Stimulated activated CD4-positive, alpha-beta T cell treated with anti-CD3 and anti-CD28 coated beads, Interleukin-1b, Interleukin-23, amount 100 ng/mL, for 24 hours (primary cell): ENCODE results near the gene GPATCH2.
A peak's percentile ranks its signal among the peaks of the same experiment; 100 is the strongest.
"Not testable (repeated sequence)": the region's sequence is repeated elsewhere in the genome, so short reads cannot be mapped to it uniquely, and the experiment has no call there.

Experiments
- DNase-seq, 4 experiments: peaks; one replicate each; pipeline ENCODE4 v3.0.0-alpha.2; 2020; ENCODE audit warnings: low read depth in 4 of 4, low spot score in 1 of 4

Gene GPATCH2

GRCh38 chr1:217526636-217527035 is 104.3 kb downstream of the GPATCH2 start:
- no peak for DNase-seq

DNA sequence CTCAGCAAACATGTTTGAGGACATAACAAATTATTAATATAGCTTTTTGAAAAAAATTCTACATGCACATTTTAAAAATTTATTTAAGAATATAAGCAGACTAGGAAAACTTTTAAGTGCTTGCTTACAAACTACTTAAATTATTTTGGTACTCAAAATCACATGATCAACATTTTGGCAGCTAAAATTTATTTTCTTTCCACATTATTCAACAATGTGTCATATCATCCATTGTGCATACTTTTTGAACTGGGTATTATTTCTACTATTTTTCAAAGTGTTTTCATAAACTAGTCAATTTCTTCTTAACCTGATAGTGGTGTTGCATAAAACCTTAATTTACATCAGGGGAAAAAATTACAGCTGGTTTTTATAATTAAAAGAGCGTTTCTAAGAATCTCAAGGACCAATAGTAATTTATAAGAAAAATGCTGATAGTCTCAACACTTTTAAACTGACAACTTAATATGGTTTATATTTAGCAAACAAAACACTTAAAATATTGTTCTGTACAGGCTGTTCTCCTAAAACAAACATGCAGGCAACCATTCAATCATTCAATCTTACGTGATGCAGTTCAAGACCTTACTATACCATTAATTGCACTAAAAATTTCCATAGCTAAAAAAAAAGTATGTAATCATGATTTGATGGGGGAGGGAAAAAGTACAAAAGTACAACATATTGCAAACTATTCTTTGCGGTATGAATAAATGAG is 105.0 kb downstream of the GPATCH2 start:
- DNase-seq: no peak

DNA sequence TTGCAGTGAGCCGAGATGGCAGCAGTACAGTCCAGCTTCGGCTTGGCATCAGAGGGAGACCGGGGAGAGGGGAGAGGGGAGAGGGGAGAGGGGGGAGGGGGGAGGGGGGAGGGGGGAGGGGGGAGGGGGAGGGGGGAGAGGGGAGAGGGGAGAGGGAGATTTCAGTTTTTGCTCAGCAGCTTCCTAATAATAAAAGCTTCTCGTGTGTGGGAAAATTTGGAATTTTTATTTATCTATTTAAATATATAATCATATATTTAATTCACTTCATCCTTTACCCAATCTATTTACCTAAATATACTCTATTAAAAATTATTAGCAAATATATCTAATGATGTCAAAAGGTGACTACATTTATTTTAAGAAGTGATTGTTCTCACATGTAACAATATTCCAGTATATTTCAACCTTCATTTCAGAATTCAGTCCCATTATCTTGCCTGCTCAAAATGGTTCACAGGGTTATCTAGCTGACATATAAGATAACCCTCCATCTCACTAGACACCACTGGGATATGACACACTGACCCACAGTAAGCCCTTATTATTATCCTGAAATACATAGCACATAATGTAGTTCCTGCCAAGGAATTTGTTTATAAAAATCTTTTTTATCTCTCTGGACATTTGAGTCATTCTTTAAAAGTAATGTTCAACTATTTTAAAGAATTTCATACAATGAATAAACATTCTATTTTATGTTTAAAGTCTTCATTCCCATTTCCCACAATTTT is 105.9 kb downstream of the GPATCH2 start:
- no peak for DNase-seq

GRCh38 chr1:217523921-217524320 is 107.0 kb downstream of the GPATCH2 start:
- DNase-seq: not testable (repeated sequence)

- DNase-seq: no peak
Observed at GRCh38 chr1:217522277-217522676, 108.6 kb downstream of the GPATCH2 start.

GRCh38 chr1:217521317-217521716 is 109.6 kb downstream of the GPATCH2 start:
- no peak for DNase-seq

GRCh38 chr1:217506878-217507277 is 124.0 kb downstream of the GPATCH2 start:
- DNase-seq: no peak

- no peak for DNase-seq
Observed at GRCh38 chr1:217498209-217498608, 132.7 kb downstream of the GPATCH2 start.

GRCh38 chr1:217495249-217495648 is 135.6 kb downstream of the GPATCH2 start:
- DNase-seq: no peak

- no peak for DNase-seq
Observed at GRCh38 chr1:217494767-217495166, 136.1 kb downstream of the GPATCH2 start.

- no peak for DNase-seq
Observed at GRCh38 chr1:217493290-217493689, 137.6 kb downstream of the GPATCH2 start.

DNA sequence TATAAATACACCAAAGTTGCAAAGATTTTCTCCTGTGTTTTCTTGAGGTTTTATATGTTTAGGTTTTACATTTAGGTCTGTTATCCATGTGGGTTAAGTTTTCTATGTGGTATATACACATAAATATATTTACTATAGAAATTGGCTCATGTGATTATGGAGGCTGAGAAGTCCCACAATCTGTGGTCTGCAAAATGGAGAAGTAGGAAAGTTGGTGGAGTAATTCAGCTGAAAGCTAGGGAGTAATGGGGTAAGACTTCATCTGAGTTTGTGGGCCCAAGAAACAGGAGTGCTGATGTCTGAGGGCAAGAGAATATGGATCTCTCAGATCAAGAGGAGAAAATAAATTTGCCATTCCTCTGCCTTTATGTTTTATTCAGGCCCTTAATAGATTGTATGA is 146.0 kb downstream of the GPATCH2 start:
- no peak for DNase-seq

DNA sequence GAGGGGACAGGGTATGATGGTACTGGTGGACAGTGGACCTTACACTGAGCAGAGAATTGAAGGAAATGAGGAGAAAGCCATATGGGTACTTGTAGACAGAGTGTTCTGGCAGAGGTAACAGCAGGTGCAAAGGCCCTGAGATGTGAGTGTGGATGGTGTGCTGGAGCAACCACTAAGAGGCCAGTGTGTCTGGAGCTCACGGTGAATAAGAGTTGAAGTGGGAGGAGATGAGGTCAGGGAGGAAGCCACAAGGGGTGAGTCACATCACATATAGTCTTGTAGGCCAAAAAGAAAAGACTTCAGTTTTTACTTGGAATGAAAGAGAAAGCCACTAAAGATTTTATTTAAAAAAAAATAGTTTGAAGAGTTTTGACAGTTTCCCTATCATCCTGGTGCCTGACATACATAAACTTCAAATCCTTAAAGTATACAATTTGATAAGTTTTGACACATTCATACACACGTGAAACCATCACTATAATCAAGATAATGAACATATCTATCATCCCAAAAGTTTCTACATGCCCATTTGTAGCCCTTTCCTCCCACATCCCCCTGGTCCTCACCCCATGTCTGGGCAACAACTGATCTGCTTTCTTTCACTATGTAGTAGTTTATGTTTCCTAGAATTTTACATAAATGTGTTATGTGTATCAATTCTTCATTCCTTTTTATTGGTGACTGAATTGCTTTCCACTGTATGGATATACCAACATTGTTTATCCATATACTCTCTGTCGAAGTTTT is 148.4 kb downstream of the GPATCH2 start:
- peak in 3 of 4 experiments; percentile 7 to 44 (median 34) for DNase-seq

GRCh38 chr1:217478450-217478849 is 152.4 kb downstream of the GPATCH2 start:
- no peak for DNase-seq

DNA sequence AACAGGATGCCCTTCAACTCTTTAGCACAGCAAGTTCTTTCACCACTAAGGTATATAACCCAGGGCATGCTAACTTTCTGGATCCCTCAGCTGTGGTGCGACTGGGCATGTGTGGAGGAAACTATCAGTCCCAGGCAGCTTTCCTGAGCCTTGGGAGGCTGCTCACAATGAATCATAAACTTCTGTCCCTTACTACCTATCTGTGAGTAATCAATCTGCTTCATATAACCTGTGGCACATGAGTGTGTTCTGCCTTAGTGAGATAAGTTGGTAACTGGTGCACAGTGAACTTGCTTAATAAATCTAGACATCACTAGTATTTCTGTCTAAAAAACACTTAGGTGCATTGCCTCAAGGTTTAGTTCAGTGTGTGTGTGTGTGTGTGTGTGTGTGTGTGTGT is 158.0 kb downstream of the GPATCH2 start:
- no peak for DNase-seq

- no peak for DNase-seq
Observed at GRCh38 chr1:217471403-217471802, 159.5 kb downstream of the GPATCH2 start.

- no peak for DNase-seq
Observed at GRCh38 chr1:217469983-217470382, 160.9 kb downstream of the GPATCH2 start.

GRCh38 chr1:217465102-217465501 is 165.8 kb downstream of the GPATCH2 start:
- DNase-seq: no peak

GRCh38 chr1:217462666-217463065 is 168.2 kb downstream of the GPATCH2 start:
- DNase-seq: no peak

- DNase-seq: no peak
Observed at GRCh38 chr1:217462159-217462558, 168.7 kb downstream of the GPATCH2 start.

- DNase-seq: no peak
Observed at GRCh38 chr1:217457016-217457415, 173.9 kb downstream of the GPATCH2 start.

GRCh38 chr1:217456261-217456660 is 174.6 kb downstream of the GPATCH2 start:
- DNase-seq: no peak
